ENCODE data around the gene CYP2D6. TPM values are rescaled to one million over a fixed set of nuclear protein-coding genes. Genes with fewer than 3 reads are reported as not detected.
A peak's percentile ranks its signal among the peaks of the same experiment; 100 is the strongest.

CYP2D6 gene
- total and polyA plus RNA-seq, 2 of the 8 experiments (the other 6 are each of a cell fraction or from before 2014, with no cell fraction given) = 0.93 to 1.7 TPM

- no peak for TF ChIP-seq USF2 (IDR thresholded peaks at IDR 0.05; ENCODE audit: low read length)
- TF ChIP-seq SIX5 (IDR thresholded peaks at IDR 0.05; ENCODE audit: low read depth, low read length) = no peak
- peak; percentile 98 for TF ChIP-seq NRF1 (IDR thresholded peaks at IDR 0.05; ENCODE audit: low read depth, low read length)
- TF ChIP-seq BRCA1 (IDR thresholded peaks at IDR 0.05; ENCODE audit: low read depth, low read length) = no peak; the same call in 1 of the 2 replicates
- peak; percentile 10 for TF ChIP-seq NANOG (IDR thresholded peaks at IDR 0.05; ENCODE audit: insufficient read depth, low read depth, low read length, poor library complexity, severe bottlenecking)
- no peak for TF ChIP-seq CBX8 (IDR thresholded peaks at IDR 0.05; ENCODE audit: borderline replicate concordance, low read depth, low read length)
- TF ChIP-seq EP300 (IDR thresholded peaks at IDR 0.05; ENCODE audit: borderline replicate concordance in 1 of 2, low read depth in 2 of 2, low read length in 2 of 2) = 0 out of 3 replicates have a peak, but pooled peaks of 1 of the 2 experiments have one; percentile 24
- TF ChIP-seq E2F6 (IDR thresholded peaks at IDR 0.05) = peak; percentile 58; the same call in 1 of the 2 replicates
- no peak; the same call in 1 of the 2 replicates for TF ChIP-seq MAFK (IDR thresholded peaks at IDR 0.05; ENCODE audit: low read depth, low read length)
- TF ChIP-seq TCF12 (IDR thresholded peaks at IDR 0.05; ENCODE audit: low read depth, low read length) = peak; percentile 68; the same call in 1 of the 2 replicates
- no peak for TF ChIP-seq HDAC2 (IDR thresholded peaks at IDR 0.05; ENCODE audit: borderline replicate concordance in 1 of 2, low read depth in 2 of 2, low read length in 2 of 2)
- TF ChIP-seq CBX5 (IDR thresholded peaks at IDR 0.05; ENCODE audit: low read depth, low read length) = no peak
- TF ChIP-seq SRF (IDR thresholded peaks at IDR 0.05; ENCODE audit: low read depth, low read length) = 0 out of 2 replicates have a peak, but pooled peaks have one; percentile 17
- TF ChIP-seq TBP (IDR thresholded peaks at IDR 0.05; ENCODE audit: low read depth, low read length) = peak; percentile 85
- TF ChIP-seq TAF1 (IDR thresholded peaks at IDR 0.05; ENCODE audit: low read depth, low read length) = peak; percentile 89
- peak; percentile 82 for TF ChIP-seq POLR2AphosphoS5 (IDR thresholded peaks at IDR 0.05; ENCODE audit: low read depth, low read length)
- peak; percentile 34 to 60; a peak in 2 of 4 replicates for TF ChIP-seq SIN3A (conservative IDR thresholded peaks at IDR 0.05 in 1 of 2, IDR thresholded peaks at IDR 0.05 in 1 of 2; ENCODE audit: low read depth in 1 of 2, low read length in 2 of 2)
- TF ChIP-seq ASH2L (IDR thresholded peaks at IDR 0.05; ENCODE audit: low read length) = peak; percentile 90
- TF ChIP-seq RAD21 (IDR thresholded peaks at IDR 0.05 in 1 of 2, conservative IDR thresholded peaks at IDR 0.05 in 1 of 2; ENCODE audit: low read depth in 2 of 2, low read length in 2 of 2) = peak; percentile 69 to 76
- TF ChIP-seq KDM1A (IDR thresholded peaks at IDR 0.05; ENCODE audit: borderline replicate concordance, low read length) = no peak
- peak; percentile 61; the same call in 1 of the 2 replicates for TF ChIP-seq CHD2 (IDR thresholded peaks at IDR 0.05; ENCODE audit: low read length)
Measured at GRCh38 chr22:42090596-42091454, 39.8 kb downstream of the CYP2D6 start, which contains the start of gene NDUFA6 (continued).

Data from H1 (cell line).